GM12873 (cell line): Measurements from ENCODE around the gene DUSP22.

Experiments
- TF ChIP-seq, protein P1 (sequence below): IDR thresholded peaks from 2 replicates; pipeline ENCODE4 v1.5.1; 2012; ENCODE audit warnings: low read depth, mild to moderate bottlenecking, moderate library complexity, low read length, control low read depth; ENCODE audit not compliant: insufficient read depth; ENCODE audit errors: missing control alignments

Gene DUSP22

DNA sequence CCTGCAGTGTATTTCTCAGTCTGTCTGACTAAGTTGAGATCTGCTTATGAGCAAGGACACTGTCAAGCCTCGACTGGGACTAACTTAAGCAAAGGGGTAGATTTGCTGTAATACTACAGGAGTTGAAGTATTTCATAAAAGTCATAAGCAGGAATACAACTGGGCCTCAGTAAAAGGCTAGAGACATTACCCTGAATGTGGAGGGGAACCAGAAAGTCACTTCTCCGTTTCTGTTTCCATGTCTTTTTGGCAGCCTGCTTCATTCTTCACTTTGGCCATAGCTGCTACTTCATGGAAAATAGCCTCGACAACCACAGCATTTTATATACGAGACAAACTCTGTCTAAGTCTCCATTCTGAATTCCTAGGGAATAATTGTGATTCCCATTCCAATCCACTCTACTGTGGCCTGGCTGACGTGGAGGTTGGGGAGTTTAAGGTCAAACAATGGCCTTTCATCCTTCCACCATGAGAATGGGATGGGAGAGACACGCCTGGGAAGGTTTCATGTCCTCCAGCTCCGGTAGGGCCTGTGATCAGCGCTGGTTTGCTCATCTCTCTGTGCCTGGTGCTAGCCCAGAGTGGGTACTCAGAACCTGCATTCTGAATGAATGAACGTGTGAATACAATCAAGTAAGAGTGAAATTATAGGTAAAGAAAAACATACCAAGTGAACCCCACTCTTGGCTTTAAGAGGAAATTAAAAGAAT, 37.1 kb upstream of the DUSP22 start:
- TF ChIP-seq, protein P1, sequence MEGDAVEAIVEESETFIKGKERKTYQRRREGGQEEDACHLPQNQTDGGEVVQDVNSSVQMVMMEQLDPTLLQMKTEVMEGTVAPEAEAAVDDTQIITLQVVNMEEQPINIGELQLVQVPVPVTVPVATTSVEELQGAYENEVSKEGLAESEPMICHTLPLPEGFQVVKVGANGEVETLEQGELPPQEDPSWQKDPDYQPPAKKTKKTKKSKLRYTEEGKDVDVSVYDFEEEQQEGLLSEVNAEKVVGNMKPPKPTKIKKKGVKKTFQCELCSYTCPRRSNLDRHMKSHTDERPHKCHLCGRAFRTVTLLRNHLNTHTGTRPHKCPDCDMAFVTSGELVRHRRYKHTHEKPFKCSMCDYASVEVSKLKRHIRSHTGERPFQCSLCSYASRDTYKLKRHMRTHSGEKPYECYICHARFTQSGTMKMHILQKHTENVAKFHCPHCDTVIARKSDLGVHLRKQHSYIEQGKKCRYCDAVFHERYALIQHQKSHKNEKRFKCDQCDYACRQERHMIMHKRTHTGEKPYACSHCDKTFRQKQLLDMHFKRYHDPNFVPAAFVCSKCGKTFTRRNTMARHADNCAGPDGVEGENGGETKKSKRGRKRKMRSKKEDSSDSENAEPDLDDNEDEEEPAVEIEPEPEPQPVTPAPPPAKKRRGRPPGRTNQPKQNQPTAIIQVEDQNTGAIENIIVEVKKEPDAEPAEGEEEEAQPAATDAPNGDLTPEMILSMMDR, result no peak

DNA sequence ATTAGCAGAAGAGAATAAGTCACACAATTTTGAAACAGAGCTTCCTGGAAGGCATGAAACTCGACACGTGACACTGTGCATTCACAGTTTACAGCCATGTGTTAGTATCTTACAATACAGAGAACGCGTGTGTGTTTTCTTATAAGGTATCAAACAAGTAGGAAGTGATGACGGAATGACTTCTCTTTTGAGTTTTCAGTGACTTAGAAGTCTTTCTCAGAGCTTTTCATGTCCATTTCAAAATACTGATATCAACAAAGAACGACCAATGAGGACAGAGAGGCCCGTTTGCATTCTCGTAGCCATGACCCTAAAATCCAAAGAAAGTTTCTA, 36.6 kb upstream of the DUSP22 start:
- TF ChIP-seq, protein P1, result no peak

DNA sequence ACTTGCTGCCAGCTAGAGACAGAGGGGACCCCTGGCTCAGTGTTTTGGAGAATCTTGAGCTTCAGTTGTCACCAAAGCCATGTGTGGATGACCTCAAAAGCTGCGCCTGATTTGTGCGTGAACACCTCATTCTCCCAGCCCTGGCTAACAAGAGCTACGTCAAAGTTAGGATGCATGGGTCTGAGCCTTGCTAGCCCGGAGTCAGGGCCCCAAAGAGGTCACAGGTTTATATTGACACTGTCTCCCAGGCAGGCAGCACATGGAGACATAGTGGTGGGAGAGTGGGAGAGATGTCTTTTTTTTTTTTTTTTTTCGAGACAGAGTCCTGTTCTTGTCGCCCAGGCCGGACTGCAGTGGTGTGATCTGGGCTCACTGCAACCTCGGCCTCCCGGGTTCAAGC, 36.1 kb upstream of the DUSP22 start:
- TF ChIP-seq, protein P1, result no peak

DNA sequence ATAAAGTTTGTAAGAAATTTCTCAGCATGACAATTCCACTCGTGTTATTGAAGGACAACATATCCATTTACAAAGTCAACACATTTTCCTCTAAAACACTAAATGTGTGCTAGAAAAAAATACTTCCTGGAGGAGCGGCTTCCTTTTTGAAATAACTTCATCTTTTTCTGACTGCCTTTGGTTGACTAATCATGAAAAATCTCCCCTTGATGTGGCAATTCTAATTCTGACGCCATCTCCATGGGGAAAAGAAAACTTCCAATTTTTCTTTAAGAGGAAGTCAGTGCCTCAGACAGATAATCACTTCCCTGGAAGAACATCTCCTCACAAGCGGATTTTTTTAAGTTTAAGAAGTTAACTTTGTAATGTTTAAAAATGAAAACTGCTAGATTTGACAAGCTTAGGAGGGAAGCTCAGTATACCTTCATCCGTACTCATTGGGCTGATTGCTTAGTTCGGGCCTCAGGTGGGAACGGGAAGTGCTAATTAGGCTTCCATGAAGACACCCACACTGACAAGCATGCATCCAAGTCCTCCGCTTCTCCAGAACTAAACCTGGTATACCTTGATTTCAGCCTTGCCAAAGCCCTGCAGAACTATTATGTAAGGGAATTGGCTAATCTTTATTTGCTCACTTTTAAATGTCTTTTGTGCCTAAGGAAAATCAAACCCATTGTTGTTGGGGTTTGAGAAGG, 35.1 kb upstream of the DUSP22 start:
- TF ChIP-seq, protein P1, result no peak

DNA sequence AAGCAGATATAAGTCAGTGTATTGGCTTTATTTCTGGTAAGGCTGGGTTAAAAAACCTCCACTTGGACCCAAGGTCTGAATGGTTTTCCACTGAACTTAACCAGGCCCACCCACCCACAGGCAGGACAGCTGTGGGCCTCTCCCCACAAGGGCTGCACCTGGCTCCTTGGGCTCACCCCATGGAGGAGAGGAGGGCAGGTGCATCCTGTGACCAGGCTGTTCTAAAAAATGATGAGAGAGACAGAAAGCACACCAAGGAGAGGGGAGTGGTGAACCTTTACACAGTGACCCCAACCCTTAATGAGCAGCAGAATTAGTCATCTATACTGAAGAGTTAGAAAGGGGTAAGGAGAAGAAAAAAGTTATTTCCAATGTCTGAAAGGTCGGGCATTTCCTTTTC, 34.5 kb upstream of the DUSP22 start:
- TF ChIP-seq, protein P1, result no peak

DNA sequence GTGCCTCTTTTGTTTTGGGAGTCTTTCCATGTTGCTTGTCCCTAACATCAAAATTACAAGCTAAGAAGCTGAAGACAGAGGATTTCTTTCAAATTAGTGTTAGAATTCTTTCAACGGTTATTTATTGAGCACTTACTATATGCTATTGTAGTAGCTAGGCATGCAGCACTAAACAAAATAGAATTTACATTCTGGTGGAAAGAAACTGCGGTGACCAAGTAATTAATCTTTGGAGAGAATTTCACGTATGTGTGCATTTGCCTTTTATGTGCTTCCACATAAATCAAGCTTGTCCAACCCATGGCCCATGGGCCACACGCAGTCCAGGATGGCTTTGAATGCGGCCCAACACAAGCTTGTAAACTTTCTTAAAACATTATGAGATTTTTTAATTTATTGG, 33.0 kb upstream of the DUSP22 start:
- TF ChIP-seq, protein P1, result no peak

DNA sequence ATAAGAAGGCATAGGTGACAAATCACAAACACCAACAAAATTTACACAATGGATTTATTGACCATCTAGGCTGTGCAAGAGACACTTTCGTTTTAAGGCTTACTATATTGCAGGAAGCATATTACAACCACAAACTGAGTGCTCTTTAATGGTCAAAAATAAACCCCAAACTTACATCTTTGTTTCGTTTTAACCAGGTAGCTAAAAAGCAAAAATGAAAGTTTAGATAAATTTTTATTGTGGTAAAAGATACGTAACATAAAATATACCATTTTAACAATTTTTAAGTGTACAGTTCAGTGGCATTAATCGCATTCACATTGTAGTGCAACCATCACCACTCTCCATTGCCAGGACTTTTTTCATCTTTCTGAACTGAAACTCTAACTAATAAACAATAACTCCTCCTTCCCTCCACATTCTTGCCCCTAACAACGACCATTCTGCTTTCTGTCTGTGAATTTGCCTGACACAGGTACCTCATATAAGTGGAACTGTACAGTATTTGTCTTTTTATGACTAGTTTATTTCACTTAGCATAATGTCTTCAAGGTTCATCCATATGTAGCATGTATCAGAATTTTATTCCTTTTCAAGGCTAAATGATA, 32.3 kb upstream of the DUSP22 start:
- TF ChIP-seq, protein P1, result no peak
